KOPT-K1 (cell line): ENCODE data around the gene TEX52.
A peak's percentile ranks its signal among the peaks of the same experiment; 100 is the strongest.

Experiments used
- H3K27ac ChIP-seq: fragments of 200-600 bp; sonication (generic); 2 replicates; pipeline ENCODE4 v1.5.1; 2016; ENCODE audit warnings: antibody characterized with exemption, mild to moderate bottlenecking, low read depth, low read length; ENCODE audit not compliant: poor library complexity, severe bottlenecking
- H3K36me3 ChIP-seq: fragments of 200-600 bp; sonication (generic); 2 replicates; pipeline ENCODE4 v1.5.1; 2017; ENCODE audit warnings: antibody characterized with exemption, mild to moderate bottlenecking, low read length, moderate library complexity; ENCODE audit not compliant: insufficient read depth
- H3K9me3 ChIP-seq: fragments of 200-600 bp; sonication (generic); 2 replicates; pipeline ENCODE4 v1.5.1; 2017; ENCODE audit warnings: antibody characterized with exemption, low read length, mild to moderate bottlenecking; ENCODE audit not compliant: insufficient read depth, poor library complexity, severe bottlenecking

TEX52 gene

DNA sequence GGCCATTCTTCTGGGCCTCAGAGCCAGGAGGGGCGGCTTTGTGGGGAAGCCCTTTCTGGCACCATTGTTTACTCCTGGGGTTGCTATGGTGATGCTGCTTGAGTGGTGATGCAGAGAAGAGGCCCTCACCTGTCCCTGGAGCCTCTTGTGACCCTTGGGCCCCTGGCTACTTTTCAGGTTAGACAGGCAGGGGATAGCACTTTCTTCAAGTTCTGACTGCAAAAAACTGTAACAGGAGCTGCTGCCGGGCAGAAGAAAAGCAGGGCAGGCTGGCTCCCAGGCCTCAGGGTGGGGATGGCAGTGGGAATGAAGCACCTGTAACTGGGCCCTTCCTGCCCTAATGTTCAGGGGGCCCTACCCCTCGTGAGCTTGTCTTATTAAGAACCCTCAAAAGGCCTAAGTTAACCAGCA is at the start of gene TEX52:
Gene TEX52, minus strand, starts transcription at position 19 of the 411 bp plus-strand sequence. Its CDS starts 13 bp downstream, at position 6.
- no peak within 1 kb of the TSS for H3K27ac ChIP-seq
- H3K36me3 ChIP-seq, result peaks cover 63% of the 10 kb centered on the region
- no peaks in the 10 kb centered on the region for H3K9me3 ChIP-seq

DNA sequence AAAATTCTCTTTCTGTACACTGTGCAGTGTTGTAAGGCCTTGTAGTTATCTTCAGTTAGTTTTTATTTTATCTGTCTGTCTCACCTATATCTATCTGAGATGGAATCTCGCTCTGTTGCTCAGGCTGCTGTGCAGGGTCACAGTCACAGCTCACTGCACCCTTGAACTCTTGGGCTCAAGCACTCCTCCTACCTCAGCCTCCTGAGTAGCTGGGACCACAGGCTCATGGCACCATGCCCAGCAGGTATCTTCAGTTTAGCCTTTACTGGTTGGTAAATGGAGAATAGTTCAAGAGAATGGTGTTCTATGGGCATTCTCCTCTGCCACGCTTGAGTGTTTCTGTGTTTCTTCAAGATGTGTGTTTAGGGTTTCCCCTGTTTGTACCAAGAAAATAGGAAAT is 47.4 kb upstream of the TEX52 start:
- no peak overlapping the region for H3K27ac ChIP-seq
- H3K9me3 ChIP-seq, result no peaks in the 10 kb centered on the region
- H3K36me3 ChIP-seq, result no peaks in the 10 kb centered on the region

DNA sequence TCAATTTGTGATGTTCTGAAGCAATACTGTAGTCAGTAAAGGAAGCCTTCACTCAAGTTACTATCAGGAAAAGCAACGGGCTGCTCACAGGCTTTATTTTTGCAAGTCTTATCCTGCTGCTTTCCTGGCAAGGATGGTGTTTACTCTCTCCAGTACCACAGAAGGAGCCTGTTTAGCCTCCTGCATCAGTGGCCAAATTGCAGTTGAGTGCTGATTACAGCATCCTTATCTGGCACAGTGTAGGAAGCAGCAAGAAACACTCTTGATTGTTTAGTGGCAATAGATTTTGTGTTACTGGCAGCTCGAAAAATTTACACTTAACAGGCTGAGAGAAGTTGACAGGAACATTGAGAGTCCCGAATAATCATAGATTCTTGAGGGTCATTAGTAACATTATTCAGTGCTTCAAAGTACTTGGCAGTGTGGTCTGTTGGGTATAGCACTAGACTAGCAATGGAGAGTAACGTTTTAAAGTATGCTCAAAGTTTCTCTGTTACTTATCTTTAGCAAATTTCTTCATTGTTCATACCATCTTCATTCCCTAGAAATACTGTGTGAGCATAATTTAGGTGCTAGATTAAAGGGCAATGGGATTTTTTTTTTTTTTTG is 45.5 kb upstream of the TEX52 start:
- no peak overlapping the region for H3K27ac ChIP-seq
- H3K9me3 ChIP-seq, result no peaks in the 10 kb centered on the region
- no peaks in the 10 kb centered on the region for H3K36me3 ChIP-seq

DNA sequence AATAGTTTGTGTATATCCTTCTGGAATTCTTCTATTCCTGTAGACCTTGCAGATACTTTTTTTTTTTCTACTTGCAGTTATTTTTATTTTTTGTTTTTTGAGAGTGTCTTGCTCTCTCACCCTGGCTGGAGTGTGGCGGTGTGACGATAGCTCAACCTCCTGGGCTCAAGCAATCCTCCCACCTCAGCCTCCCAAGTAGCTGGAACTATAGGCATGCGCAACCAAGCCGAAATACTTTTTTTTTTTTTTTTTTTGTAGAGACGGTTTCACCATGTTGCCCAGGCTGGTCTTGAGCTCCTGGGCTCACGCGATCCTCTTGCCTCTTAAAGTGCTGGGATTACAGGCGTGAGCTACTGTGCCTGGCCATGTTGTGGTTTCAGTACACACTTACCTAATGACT is 43.8 kb upstream of the TEX52 start:
- no peaks in the 10 kb centered on the region for H3K36me3 ChIP-seq
- no peaks in the 10 kb centered on the region for H3K9me3 ChIP-seq
- no peak overlapping the region for H3K27ac ChIP-seq

DNA sequence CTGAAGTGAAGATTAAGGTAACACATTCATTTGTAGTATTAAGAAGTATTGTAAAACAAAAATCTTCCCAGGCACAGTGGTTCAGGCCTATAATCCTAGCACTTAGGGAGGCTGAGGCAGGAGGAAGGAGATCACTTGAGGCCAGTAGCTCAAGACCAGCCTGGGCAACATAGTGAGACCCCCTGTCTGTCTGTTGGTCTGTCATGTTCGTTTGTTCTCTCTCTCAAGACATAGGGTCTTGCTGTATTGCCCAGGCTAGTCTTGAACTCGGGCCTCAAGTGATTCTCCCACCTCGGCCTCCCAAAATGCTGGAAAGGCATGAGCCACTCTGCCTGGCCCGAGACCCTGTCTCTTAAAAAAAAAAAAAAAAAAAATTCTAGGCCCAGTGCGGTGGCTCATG is 40.6 kb upstream of the TEX52 start:
- Histone ChIP-seq H3K9me3 (no peaks in the 10 kb centered on the region), H3K27ac (no peak overlapping the region), H3K36me3 (no peaks in the 10 kb centered on the region)

DNA sequence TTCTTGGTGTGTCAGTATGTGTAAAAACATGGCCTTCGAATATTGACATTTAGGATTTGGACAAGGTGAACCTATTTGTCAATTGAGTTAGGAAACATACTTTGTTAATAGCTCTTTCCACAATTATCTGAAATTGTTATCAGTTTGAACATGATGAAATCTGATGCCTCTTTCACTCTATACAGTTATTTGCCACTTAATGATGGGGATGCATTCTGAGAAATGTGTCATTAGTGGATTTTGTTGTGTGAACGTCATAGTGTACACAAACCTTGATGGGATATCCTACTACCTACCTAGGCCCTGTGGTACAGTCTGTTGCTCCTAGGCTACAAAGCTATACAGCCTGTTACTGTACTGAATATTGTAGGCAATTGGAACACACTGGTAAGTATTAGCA is 38.7 kb upstream of the TEX52 start:
- Histone ChIP-seq H3K9me3 (no peaks in the 10 kb centered on the region), H3K36me3 (no peaks in the 10 kb centered on the region), H3K27ac (no peak overlapping the region)

DNA sequence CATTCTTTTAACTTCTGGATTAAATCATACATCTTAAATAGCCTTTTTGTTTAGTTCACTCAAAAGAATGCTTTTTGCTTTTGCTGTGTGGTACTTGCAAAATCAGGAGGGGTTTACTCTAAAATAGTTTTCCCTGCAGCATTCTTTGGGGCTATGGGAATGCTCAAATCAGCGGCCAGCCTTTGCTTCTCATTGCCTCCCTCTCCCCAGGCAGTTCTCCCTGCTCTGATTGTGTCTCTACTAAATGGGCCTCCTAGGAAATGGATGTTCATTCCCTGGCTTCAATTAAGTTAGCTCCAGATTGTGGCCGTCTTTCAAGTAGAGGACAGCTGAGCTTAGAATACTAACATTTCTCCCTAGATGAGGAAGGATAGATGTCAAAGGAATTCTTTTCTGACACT is 38.2 kb upstream of the TEX52 start:
- Histone ChIP-seq H3K9me3 (no peaks in the 10 kb centered on the region), H3K27ac (no peak overlapping the region), H3K36me3 (no peaks in the 10 kb centered on the region)

DNA sequence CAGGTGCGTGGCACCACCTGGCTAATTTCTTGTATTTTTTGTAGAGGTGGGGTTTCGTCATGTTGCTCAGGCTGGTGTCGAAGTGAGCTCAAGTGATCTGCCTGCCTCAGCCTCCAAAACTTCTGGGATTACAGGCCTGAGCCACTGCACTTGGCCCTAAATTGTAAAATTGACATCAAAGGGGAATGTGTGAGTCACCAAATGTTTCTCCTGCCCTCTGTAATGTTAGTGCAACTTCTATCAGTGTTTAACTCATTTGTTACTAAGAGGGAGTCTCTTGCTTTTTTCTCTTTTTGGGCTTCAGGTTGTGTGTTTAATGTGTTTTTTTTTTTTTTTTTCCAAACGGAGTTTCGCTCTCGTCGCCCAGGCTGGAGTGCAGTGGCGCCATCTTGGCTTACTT is 36.2 kb upstream of the TEX52 start:
- H3K9me3 ChIP-seq, result no peaks in the 10 kb centered on the region
- peaks cover 16% of the 10 kb centered on the region for H3K36me3 ChIP-seq
- H3K27ac ChIP-seq, result no peak overlapping the region

DNA sequence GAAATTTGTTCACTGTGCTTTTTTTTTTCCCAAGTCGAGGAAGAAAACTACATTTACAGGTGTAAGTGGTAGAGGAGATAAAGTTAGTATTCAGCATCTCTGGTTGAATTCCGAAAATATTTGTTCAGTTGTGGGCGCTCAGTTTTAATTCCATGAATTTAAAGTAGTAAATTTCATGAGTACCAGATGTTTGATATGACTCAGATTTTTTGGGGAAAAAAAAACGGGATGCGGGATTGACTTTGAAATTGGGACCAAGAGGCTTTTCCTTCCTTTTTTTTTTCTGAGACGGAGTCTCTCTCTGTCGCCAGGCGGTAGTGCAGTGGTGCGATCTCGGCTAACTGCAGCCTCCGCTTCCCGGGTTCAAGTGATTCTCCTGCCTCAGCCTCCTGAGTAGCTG is 35.4 kb upstream of the TEX52 start:
- Histone ChIP-seq H3K9me3 (no peaks in the 10 kb centered on the region), H3K36me3 (peaks cover 24% of the 10 kb centered on the region), H3K27ac (no peak overlapping the region)

DNA sequence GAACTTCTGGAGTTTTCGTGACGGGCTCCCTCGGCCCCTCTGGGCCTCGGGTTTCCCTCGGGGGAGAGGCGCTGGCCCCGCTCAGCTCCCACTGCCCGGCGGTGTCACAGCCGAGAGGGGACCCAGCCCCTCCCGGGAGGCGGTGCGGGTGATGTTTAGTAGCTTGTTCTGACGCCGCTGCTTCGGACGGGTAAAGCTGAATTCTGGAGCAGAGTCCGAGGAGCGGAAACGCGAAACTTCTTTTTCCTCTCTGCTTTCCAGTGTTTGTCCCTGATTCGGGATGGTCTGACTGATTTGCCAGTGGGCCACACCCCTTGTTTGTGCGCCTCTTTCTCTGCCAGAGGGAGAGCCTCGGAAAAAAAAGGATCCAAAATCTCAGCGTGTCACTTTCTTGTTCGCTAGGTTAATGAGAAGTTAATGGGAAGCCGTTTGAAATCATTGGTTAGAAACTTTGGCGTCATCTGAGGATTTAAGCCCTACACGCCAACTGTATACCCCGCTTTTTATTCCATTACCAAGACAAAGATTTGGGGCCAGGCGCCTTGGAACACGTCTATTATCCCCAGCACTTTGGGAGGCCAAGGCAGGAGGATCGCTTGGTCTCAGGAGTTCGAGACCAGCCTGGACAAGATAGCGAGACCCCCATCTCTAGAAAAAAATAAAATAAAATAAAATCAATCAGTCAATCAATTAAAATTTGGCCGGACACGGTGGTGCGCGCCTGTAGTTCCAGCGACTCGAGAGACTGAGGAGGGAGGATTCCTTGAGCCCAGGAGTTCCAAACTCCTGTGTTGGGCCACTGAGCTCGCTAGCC is 34.6 kb upstream of the TEX52 start:
- peaks cover 32% of the 10 kb centered on the region for H3K36me3 ChIP-seq
- peak overlapping the region; percentile 77 for H3K27ac ChIP-seq
- no peaks in the 10 kb centered on the region for H3K9me3 ChIP-seq

DNA sequence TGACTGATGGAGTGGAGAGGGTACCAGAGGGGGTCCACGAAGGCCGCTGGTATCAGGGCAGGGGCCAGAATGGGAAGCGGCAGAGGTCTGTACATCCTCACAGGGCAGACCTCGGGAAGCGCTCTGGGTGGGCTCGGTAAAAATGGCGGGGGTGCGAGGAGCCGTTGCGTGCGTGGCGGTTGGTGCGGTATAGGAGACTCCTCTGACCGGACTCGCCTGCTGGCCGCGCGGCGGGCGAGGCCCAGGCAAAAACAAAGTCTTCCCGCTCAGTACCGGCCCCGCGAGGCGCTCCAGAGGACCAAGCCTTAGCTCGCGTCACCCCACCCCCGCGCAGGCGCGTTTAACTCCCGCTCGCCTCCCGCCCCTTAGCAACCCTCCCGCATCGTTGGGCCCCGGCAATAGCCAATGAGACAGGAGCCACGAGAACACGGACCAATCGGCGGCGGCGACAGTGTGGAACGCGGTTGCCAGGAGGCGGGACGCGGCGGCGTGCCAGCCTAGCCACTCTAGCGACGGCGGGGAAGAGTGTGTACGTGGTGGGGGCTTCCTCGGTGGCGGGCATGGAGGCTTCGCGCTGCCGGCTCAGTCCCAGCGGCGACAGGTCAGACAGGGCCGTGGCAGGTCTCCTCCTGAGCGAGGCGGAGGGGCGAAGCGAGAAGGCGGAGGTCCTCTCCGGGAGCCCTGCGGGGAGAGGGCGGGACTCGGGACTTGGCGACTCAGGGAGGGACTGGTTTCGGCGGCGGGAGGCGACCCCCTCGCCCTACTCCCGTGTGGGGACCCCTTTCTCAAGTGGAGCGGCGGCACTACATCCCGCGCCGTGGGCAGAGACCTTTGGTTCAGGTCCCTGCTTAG is 33.8 kb upstream of the TEX52 start, which contains the start of gene TULP3:
Gene TULP3, plus strand, starts transcription at position 504 of the 852 bp plus-strand sequence. Its CDS starts 57 bp downstream, at position 561.
- H3K36me3 ChIP-seq, result peaks cover 40% of the 10 kb centered on the region
- H3K27ac ChIP-seq, result peak within 1 kb of the TSS; percentile 77
- no peaks in the 10 kb centered on the region for H3K9me3 ChIP-seq

DNA sequence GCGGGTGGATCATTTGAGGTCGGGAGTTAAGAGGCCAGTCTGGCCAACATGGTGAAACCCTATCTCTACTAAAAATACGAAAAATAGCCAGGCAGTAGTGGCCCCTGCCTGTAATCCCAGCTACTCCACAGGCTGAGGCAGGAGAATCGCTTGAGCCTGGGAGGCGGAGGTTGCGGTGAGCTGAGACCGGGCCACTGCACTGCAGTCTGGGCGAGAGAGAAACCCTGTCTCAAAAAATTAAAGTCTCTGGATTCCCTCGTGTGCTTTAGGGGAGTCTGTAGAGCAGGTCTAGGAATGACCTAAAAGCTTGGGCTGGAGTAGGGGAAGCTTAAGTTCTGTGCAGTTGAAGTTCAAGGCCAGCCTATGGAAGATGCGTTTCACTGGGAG is 33.2 kb upstream of the TEX52 start:
- peaks cover 46% of the 10 kb centered on the region for H3K36me3 ChIP-seq
- H3K27ac ChIP-seq, result peak overlapping the region; percentile 77
- H3K9me3 ChIP-seq, result no peaks in the 10 kb centered on the region

DNA sequence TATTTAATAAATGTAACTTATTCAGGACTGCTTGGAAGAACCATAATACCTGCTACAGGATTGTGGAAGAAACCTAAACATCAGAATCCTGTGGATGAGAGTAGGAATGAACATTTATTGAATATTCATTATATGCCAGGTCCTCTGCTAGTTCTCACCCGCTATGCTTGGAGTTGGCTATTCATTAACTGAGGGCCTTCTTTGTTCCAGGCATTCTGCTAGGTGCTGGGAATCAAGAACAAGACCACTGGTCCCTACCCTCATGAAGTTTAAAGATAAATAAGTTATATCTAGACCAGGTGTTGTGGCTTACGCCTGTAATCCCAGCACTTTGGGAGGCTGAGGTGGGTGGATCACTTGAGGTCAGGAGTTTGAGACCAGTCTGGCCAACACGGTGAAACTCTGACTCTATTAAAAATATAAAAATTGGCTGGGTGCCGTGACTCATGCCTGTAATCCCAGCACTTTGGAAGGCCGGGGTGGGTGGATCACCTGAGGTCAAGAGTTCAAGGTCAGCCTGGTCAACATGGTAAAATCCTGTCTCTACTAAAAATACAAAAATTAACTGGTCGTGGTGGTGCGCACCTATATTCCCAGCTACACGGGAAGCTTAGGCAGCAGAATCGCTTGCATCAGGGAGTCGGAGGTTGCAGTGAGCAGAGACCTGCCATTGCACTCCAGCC is 30.1 kb upstream of the TEX52 start:
- H3K9me3 ChIP-seq, result no peaks in the 10 kb centered on the region
- H3K36me3 ChIP-seq, result peaks cover 63% of the 10 kb centered on the region
- H3K27ac ChIP-seq, result no peak overlapping the region

DNA sequence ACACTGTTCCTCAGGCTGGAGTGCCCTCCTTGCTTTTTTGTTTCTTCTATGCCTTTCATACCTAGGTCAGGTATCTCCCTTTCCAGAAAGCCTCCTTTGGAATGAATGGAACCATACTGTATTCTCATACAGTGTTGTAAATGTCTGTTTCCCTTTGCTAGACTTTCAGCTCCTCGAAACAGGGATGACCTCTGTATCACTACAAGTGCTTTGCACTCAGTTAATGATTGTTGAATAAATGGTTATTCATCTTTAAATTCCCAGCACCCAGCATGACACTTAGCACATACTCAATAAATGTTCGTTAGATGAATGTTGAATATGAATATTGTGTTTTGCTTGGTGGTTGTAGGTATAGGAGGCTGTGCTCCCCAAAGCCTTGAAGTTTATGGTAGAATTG is 28.0 kb upstream of the TEX52 start:
- Histone ChIP-seq H3K9me3 (no peaks in the 10 kb centered on the region), H3K36me3 (peaks cover 84% of the 10 kb centered on the region), H3K27ac (no peak overlapping the region)

DNA sequence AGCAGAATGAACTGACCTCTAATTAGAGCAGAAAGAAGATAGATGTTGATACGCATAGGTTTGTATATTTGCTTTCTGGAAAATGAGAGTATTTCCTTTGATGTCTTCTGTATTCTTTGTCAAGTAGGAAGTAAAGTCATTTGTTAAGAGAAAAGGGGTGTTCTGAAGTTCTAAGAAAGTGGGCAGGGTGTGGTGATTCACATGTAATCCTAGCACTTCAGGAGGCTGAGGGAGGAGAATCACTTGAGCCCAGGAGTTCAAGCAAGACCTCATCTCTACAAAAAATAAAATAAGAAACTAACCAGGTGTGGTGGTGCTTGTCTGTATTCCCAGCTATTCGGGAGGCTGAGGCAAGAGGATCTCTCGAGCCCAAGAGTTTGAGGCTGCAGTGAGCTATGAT is 23.0 kb upstream of the TEX52 start:
- peaks cover 45% of the 10 kb centered on the region for H3K36me3 ChIP-seq
- no peak overlapping the region for H3K27ac ChIP-seq
- H3K9me3 ChIP-seq, result no peaks in the 10 kb centered on the region
